Sigmoid colon (tissue), 4 donors: ENCODE results near the gene RASAL2.

Experiments used
- EP300 ChIP-seq, 4 donors: sonication (generic); formaldehyde crosslinking; IDR thresholded peaks; one replicate each; pipeline ENCODE4 v1.6.1; 2017; ENCODE audit warnings: antibody characterized with exemption in 4 of 4
- POLR2A ChIP-seq, 2 donors: fragments of 450-650 bp; IDR thresholded peaks; one replicate each; pipeline ENCODE4 v1.6.1; 2016; ENCODE audit warnings: antibody characterized with exemption in 2 of 2, mild to moderate bottlenecking in 2 of 2, moderate library complexity in 2 of 2
- POLR2AphosphoS5 ChIP-seq, 4 donors: sonication (generic); formaldehyde crosslinking; IDR thresholded peaks; one replicate each; pipeline ENCODE4 v1.6.1; 2017; ENCODE audit warnings: antibody characterized with exemption in 4 of 4
- TF ChIP-seq, protein P1 (sequence below), 4 experiments: fragments of 450-650 bp in 3 of 4; fragments of 200-600 bp in 1 of 4; IDR thresholded peaks; one replicate each; pipeline ENCODE4 v1.5.1; 2016 to 2019; ENCODE audit warnings: antibody characterized with exemption in 4 of 4, mild to moderate bottlenecking in 3 of 4, moderate library complexity in 2 of 4

DNA sequence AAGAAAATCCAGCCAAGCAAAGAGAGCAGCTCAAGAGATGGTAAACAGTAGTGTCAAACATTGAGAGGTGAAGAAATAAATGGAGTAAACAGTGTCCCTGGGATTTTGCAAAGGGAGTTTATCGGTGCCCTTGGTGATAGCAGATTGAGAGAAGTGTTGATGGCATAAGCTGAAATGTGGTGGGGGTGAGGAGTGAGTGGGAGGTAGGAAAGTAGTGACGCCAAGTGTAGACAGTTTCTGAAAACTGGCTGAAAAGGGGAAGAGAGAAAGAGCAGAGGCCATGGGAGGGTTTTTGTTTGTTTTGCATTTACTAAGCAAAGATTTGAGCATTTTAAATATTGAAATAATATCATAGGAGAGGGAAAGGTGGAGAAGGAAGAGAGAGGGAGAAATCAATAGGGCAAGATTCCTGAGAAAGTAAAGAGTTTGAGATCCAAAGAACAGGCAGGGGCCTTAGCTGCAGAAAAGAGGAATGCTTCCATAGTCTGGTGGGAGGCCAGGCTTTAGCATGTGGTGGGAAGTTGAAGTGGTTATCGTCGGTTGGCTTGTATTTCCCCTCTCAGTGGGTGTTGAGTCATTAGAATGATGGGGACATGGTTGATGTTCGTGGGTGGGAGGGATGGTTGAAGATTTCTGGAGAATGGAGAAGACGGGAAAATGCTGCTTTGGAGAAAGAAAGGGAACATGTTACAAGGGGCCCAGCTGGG is 26.8 kb upstream of the RASAL2 start:
- TF ChIP-seq EP300 (IDR thresholded peaks at IDR 0.05) (no peak), POLR2AphosphoS5 (IDR thresholded peaks at IDR 0.05) (no peak), POLR2A (IDR thresholded peaks at IDR 0.05) (no peak)
- TF ChIP-seq, protein P1, sequence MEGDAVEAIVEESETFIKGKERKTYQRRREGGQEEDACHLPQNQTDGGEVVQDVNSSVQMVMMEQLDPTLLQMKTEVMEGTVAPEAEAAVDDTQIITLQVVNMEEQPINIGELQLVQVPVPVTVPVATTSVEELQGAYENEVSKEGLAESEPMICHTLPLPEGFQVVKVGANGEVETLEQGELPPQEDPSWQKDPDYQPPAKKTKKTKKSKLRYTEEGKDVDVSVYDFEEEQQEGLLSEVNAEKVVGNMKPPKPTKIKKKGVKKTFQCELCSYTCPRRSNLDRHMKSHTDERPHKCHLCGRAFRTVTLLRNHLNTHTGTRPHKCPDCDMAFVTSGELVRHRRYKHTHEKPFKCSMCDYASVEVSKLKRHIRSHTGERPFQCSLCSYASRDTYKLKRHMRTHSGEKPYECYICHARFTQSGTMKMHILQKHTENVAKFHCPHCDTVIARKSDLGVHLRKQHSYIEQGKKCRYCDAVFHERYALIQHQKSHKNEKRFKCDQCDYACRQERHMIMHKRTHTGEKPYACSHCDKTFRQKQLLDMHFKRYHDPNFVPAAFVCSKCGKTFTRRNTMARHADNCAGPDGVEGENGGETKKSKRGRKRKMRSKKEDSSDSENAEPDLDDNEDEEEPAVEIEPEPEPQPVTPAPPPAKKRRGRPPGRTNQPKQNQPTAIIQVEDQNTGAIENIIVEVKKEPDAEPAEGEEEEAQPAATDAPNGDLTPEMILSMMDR (IDR thresholded peaks at IDR 0.05) = no peak
